NCI-H146 treated with DMSO at 0.1 percent for 48 hours (cell line): ENCODE results near the gene MCF2L.
"Not testable (repeated sequence)": the region's sequence is repeated elsewhere in the genome, so short reads cannot be mapped to it uniquely, and the experiment has no call there.

ENCODE experiments used
- DNase-seq: peaks from one replicate; lab custom pipeline; 2025; ENCODE audit not compliant: unreplicated experiment; lab: John Stamatoyannopoulos, UW

The MCF2L gene

DNA sequence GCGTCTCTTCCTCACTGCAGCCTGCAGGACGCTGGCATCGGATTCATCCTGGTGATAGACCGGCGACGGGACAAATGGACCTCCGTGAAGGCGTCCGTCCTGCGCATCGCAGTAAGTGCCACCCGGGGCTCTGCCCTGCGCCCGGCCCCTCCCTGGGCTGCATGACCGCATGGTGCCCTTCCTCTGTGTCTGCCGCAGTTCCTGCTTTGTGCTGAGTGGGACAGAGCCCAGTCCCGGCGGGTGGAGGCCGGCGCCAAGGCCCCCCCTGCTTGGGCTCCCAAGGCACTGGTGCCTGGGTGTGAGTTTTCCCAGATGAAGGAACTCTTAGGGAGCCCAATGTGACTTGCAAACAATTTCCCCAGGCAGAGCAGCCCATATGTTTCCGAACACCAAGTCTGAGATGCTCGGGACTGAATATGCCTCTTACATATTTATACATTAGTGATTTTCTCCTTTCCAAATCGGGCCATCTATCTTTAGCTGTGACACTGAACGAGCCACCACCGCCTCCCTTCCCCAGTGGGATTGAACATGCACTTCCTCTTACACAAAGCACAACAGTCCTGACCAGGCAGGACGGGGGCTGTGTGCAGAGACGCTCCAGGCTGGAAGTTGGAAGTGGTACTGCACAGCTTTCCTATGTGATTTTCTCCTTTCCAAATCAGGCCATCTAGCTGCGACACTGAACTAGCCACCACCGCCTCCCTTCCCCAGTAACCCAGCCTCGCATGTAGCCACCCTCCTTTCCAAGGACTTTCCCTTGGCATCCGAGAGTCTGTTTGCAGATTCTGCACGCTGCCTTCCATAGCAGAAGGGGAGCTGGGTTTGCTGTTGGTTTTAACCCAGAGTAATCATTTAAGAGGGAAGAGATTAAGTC, 76.5 kb downstream of the MCF2L start:
- no peak for DNase-seq

DNA sequence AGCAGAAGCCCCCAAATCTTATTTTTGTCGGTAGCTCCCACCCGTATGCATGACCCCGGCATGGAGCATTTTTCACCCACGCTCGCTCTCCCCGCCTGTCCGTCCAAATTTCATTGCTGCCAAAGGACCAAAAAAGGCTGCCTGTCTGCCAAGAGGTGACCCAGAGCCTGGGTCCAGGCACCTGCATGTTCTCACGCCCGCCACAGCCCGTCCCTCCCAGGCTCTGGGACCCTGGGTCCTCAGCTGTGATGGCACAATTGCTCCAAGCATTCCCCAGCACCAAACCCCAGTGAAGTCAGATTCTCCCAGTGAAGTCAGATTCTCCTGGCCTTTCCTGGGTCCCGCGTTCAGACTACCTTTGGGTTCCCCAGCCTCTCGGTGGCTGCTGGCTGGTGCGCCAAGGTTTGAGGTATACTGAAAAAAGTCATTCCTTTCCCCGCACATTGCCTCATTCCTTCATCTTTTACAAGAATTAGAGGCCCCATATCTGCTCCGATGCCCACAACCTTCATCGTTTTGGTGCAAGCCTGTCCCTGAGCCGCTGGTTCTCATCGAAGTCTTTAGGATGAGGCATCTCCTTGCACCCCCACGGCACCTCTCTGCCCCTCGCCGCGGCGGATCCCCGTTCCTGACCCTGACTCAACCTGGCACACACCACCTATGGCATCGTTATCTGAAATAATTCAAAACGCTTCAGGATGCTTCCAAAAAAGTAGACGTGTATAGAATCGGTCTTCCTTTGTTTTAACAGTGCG, 77.3 kb downstream of the MCF2L start:
- DNase-seq = no peak

DNA sequence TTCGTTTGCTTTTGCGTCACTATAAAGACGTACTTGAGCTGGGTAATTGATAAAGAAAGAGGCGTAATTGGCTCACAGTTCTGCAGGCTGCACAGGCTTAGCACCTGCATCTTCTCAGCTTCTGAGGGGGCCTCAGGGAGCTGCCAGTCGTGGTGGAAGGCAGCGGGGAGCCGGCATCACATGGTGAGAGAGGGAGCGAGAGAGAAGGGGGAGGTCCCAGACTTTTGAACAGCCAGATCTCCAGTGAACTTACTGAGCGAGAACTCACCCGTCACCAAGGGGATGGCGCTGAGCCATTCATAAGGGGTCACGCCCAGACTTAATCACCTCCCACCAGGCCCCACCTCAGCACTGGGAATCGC, 77.8 kb downstream of the MCF2L start:
- no peak for DNase-seq

DNA sequence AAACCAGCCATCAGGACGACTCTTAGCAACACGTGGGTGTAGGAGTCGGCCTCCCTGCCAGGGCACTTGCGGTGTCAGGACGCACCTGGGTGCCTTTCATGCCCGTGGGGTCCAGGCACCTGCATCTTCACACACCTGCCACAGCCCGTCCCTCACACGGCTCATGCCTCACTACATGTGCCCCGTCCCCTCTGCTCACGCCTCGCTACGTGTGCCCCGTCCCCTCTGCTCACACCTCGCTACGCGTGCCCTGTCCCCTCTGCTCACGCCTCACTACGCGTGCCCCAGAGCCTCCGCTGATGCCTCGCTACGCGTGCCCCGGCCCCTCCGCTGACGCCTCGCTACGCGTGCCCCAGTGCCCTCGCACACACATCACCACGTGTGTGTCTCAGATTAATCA, 78.6 kb downstream of the MCF2L start:
- no peak for DNase-seq

DNA sequence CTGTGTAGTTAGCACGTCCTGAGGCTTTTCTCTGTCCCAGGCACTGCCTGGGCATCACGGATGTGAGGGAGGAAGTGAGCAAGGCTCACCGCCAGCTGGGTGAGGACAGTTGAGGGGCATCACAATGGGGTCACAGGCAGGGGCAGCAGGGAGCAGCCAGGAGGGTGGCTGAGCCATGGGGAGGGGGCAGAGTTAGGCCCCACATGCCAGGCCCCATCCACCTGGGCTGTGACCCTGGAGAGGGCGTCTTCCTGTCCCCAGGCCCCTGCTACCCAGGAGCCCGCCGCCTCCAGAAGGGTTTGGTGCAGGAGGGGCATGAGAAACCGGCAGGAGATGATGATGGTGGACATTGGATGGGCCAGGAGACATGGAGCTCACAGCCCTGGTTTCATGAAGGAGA, 79.8 kb downstream of the MCF2L start:
- DNase-seq = no peak

DNA sequence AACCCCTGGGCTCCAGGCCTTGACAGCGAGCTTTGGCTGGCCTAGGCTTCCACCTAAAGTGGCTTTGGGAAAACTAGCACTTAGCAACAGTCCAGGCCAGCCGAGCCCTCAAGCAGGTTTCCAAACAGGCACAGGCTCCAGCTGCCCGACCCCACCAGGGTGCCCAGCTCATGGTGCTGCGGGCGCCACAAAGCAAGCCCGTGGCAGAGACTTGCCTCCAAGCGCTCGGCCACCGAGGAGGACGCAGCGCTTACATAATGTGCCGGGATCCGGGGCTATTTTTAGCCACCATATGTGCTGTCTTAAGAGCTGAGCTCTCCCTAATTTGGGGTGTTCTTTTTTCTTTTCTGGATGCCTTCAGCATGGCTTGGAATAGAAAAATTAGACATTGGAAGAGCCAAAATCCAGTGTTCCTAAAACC, 80.5 kb downstream of the MCF2L start:
- no peak for DNase-seq

DNA sequence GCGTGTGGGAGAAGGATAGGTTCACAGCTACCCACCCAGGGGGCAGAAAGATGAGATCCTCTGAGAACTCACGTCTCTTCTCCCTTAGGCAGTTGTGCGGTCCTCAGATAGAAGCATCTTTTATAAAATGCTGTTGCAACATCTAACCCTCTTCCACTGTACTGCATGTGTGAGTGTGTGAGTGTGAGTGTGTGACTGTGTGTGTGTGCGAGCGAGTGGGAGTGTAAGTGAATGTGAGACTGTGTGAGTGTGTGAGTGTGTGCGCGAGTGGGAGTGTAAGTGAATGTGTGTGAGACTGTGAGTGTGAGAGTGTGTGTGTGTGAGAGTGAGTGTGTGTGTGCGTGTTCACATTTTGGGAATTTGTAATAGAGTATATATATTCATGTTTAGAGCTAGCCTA, 81.0 kb downstream of the MCF2L start:
- DNase-seq = no peak

DNA sequence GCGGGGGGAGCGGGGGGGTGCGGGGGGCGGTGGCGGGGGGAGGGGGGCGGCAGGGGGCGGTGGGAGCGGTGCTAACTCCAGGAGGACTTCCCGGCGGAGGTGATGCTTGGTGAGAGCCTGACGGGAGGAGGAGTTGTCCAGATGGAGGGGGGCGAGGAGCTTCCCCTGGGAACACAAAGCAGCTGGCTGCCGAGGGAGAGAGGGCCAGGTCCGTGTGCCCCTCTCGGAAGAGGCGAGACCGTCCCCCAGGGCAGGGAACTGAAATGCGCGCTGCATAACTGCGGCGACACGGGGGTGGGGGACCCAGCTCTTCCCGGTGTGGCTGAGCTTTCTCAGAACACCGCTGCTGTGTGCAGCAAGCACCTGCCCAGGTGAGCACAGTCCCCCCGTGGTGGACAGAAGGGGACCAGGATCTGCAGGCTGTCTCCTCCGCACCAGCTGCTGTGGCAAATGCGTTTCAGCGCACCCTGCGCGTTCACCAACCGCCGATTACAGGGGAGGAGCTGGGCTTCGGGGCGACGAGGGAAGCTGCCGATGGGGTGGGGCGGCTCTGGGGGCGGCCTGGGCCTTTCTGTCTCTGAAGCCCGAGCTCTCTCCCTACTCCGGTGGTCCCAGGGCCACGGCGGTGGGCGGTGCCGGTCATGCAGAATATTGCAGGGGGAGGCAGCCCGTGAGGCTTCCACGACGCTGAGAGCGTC, 81.9 kb downstream of the MCF2L start:
- no peak for DNase-seq

DNA sequence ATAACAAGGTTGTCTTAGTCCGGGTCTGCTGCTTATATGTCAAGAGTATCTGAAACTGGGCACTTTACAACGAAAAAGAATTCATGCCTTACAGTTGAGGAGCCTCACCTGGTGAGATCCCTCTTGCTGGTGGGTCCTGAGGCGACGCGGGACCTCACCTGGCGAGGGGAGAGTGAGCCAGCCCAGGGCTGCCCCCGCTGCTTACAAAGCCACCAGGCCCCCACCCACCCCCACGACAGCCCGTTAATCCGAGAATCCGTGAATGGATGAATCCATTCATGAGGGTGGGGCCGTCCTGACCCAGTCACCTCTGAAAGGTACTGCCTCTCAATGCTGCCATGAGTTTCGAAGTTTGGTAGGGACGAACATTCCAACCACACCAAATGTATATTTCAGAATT, 82.6 kb downstream of the MCF2L start:
- no peak for DNase-seq

DNA sequence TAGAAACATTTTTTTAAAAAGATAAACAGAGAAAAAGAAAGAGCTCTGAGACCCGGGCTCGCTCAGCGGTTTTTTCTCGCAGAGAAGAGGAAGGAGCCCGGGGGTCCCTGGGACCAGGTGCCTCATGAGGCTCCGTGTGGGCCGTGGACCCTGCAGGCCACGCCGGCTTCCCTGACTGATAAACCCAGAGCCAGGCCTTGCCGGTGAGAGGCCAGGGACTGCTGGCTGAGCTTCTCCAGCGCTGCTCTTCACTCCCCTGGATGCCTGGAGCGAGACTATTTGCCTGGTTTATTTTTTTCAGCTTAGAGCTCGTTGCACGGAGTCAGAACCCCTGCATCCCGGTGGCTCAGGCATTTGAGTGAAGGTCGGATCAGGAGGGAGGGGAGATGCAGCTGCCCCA, 83.2 kb downstream of the MCF2L start:
- DNase-seq = no peak

DNA sequence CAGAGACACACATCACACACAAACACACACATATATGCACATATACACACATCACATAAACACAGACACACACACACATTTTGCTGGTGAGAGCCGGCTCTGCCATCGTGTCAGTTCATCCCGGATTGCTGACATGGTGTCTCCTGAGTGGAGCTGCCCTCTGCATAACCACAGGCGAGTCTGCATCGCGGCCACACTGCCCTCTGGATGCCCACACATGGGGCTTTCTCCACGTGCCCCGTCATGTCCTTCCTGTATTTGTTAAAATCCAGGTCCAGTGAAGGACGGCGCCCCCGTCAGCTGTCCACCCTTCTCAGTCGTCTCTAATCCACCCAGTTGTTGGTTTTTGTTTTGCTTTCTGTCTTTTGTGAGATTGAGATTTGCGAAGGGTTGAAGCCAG, 84.0 kb downstream of the MCF2L start:
- no peak for DNase-seq

DNA sequence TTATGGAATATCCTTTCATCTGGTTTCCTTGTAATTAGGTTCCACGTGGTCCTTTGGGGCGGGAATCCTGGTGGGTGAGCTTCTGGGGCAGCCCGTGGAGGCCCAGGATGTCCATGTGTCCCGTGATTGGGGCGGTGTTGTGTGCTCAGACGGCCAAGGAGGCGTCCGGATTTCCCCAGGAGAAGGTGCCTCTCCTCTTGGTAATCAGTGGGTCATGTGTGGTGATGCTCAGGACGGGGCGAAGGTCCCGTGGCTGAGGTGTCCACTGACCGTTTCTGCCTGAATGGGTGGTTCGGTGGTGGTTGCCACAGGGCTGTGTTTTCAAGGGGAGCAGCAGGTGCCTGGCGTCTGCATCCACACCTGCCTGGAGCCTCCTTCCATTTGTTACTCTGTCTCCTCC, 84.4 kb downstream of the MCF2L start:
- no peak for DNase-seq

DNA sequence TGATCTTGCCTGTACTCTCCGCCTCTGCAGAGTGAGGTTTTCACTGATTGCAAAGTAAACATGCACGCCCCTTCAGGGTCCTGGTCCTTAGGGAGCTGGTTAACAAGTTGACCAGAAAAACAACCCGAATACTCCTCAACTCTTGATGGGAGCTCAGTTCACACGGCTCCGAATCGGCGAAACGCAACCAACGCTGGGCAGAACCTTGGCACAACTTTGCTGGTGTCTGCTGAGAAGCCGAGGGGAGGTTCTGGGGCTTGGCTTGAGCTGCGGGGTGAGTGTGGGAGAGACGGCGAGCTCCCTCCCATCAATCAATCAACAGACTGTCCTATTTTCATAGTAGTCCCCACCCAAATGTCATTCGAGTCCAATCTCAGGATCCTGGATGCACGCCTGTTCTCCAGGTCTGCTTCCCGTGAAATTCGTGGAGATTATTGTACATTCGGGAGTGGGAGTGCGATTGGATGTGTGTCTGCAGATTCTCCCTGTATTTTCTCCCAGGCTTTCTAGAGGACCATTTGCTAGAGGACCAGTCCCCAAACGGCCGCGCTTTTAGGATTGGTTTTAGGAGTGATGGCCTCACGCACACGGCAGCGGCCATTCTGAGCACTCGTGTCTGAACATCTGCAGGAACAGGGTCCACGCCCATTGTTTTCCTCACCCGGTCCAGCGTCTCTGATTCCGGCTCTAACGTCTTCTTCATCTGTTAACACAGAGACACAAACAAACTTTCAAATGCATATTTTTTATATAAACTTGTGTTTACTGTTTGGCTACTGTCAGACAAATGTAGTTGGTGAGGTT, 85.0 kb downstream of the MCF2L start:
- no peak for DNase-seq

DNA sequence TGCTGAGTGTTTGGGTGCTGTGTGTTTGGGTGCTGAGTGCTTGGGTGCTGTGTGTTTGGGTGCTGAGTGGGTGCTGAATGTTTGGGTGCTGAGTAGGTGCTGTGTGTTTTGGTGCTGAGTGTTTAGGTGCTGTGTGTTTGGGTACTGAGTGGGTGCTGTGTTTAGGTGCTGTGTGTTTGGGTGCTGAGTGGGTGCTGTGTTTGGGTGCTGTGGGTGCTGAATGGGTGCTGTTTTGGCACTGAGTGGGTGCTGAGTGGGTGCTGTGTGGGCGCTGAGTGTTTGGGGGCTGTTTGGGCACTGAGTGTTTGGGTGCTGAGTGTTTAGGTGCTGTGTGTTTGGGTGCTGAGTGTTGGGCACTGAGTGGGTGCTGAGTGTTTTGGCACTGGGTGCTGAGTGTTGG, 88.1 kb downstream of the MCF2L start:
- DNase-seq = no peak

DNA sequence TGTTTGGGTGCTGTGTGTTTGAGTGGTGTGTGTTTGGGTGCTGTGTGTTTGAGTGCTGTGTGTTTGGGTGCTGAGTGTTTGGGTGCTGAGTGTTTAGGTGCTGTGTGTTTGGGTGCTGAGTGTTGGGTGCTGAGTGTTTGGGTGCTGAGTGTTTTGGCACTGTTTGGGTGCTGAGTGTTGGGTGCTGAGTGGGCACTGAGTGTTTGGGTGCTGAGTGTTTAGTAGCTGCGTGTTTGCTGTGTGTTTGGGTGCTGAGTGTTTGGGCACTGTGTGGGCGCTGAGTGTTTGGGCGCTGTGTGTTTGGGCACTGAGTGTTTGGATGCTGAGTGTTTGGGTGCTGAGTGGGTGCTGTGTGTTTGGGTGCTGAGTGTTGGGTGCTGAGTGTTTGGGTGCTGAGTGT, 88.5 kb downstream of the MCF2L start:
- DNase-seq = not testable (repeated sequence)

DNA sequence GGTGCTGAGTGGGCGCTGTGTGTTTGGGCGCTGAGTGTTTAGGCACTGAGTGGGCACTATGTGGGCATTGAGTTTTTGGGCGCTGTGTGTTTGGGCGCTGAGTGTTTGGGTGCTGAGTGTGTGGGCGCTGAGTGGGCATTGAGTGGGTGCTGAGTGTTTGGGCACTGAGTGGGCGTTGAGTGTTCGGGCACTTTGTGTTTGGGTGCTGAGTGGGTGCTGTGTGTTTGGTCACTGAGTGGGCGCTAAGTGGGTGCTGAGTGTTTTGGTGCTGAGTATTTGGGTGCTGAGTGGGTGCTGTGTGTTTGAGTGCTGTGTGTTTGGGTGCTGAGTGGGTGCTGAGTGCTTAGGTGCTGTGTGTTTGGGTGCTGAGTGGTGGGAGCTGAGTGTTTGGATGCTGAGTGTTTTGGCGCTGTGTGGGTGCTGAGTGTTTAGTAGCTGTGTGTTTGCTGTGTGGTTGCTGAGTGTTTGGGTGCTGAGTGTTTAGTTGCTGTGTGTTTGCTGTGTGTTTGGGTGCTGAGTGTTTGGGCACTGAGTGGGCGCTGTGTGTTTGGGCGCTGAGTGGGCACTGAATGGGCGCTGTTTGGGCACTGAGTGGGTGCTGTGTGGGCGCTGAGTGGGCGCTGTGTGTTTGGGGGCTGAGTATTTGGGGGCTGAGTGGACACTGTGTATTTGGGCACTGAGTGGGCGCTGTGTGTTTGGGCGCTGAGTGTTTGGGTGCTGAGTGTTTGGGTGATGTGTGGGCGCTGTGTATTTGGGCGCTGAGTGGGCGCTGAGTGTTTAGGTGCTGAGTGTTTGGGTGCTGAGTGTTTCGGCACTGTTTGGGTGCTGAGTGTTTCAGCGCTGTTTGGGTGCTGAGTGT, 89.3 kb downstream of the MCF2L start:
- no peak for DNase-seq

DNA sequence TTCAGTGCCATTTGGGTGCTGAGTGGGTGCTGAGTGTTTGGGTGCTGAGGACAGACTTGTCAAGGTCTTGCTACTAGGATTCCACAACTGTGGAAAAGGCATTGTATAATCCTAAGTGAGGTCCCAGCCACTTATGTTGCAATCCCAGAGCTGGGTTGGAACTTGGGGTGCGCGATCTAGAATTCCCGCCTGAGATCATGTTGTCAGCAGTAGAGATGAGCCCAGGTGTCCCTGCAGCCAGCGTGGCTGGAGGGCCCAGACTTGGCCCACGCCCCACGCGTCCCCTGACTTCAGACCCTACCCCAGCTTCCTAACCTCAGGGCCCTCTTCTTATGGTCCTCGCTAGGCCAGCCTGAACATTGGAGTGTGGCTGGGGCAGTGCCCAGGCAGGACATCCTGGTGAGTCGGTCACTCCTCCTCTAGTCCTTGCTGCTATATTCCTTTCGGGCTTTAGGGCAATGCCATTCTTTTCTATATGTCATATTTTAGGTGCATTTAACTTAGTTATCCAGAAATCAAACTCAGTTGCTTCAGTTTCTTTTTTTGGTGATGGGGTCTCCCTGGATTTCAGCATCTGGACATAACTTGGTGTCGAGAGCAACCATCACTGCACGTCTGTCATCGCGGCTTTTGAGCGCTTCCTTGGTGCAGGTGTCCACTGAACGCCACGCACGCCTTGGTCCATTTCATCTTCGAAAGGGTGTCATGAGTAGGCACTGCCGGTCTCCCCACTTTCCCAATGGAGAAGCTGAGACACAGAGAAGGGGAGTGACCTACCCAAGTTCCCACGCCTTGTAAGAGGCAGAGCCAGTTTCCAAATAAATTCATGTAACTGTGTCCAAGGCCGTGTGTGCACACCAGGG, 90.2 kb downstream of the MCF2L start:
- DNase-seq = no peak

DNA sequence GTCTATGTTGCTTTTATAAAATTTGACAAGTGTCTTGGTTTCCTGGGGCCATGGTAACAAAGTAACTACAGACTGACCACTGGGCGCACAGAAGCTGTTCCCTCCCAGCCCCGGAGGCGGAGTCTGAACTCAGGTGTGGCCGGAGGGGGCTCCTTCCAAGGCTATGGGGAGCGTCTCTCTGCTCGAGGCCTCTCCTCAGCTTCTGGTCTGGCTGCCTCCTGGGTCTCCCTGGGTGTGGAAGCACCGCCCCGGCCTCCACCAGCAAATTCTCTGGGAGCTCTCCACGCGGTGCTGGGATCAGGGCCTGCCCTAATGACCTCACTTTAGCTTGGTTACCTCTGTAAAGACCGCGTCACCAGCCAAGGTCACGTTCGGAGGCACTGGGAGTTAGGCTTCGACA, 90.9 kb downstream of the MCF2L start:
- no peak for DNase-seq

DNA sequence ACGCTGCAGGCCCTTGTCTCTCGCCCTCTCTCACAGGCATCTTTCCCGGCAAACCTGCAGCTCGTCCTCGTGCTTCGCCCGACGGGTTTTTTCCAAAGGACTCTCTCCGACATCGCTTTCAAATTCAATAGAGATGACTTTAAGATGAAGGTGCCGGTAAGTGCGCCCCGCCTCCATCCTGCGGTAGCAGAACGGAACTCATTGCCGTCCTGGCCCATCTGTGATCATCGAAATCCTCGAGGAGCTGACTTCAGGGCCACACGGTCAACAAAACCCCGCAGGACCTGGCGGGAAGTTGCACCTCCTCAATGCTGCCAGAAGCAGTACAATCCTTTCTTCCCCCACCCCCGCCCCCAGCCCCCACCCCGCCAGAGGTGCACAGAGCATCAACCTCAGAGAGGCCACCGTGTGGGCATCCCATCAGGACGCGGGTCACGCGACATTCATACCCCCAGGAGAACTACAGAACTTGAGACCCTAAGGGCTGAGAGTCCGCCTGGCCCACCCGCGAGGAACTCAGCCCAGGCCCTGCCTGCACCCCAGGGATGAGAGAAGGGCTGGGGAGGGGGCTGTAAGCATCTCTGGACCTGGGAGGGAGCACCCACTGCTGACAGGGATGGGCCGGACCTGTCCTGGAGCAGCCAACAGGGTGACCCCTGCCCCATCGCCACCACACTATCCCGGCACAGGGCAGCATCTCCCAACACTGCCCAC, 91.7 kb downstream of the MCF2L start:
- no peak for DNase-seq
